Astrocyte (in vitro differentiated cells and primary cell): ENCODE data around the gene C2orf76. TPM values are rescaled to one million over a fixed set of nuclear protein-coding genes. Genes with fewer than 3 reads are reported as not detected.
A peak's percentile ranks its signal among the peaks of the same experiment; 100 is the strongest.

Experiments used
- DNase-seq: peaks from one replicate; pipeline ENCODE4 v3.0.0-alpha.2; 2010; ENCODE audit warnings: low read depth
- FAIRE-seq: peaks from 2 replicates; lab custom pipeline; 2011; peaks lifted over from hg19 to GRCh38; lab: Jason Lieb, UNC
- H2AFZ ChIP-seq: 2 replicates; pipeline ENCODE4 v1.6.0; 2012; ENCODE audit warnings: low read depth, low read length, inconsistent platforms
- H3K27ac ChIP-seq: 2 replicates; pipeline ENCODE4 v1.5.1; 2011; ENCODE audit warnings: low read depth, low read length, inconsistent platforms
- H3K27me3 ChIP-seq: 2 replicates; pipeline ENCODE4 v1.6.0; 2011; ENCODE audit warnings: low read length, inconsistent platforms; ENCODE audit not compliant: insufficient read depth
- H3K36me3 ChIP-seq: 2 replicates; pipeline ENCODE4 v1.5.1; 2011; ENCODE audit warnings: low read length, inconsistent platforms; ENCODE audit not compliant: insufficient read depth
- H3K4me1 ChIP-seq: 2 replicates; pipeline ENCODE4 v1.5.1; 2011; ENCODE audit warnings: low read length, inconsistent platforms; ENCODE audit not compliant: insufficient read depth
- H3K4me2 ChIP-seq: 2 replicates; pipeline ENCODE4 v1.6.0; 2012; ENCODE audit warnings: low read length, inconsistent platforms
- H3K4me3 ChIP-seq: 2 replicates; pipeline ENCODE4 v1.5.1; 2011; ENCODE audit warnings: low read depth, mild to moderate bottlenecking, low read length, inconsistent platforms; ENCODE audit not compliant: insufficient read depth
- H3K79me2 ChIP-seq: 2 replicates; pipeline ENCODE4 v1.6.0; 2012; ENCODE audit warnings: mild to moderate bottlenecking, low read length, inconsistent platforms; ENCODE audit not compliant: insufficient read depth
- H3K9ac ChIP-seq: 2 replicates; pipeline ENCODE4 v1.6.0; 2012; ENCODE audit warnings: mild to moderate bottlenecking, low read length, inconsistent platforms
- H3K9me3 ChIP-seq: 2 replicates; pipeline ENCODE4 v1.5.1; 2012; ENCODE audit warnings: low read depth, mild to moderate bottlenecking, low read length, inconsistent platforms; ENCODE audit not compliant: insufficient read depth
- H4K20me1 ChIP-seq: 2 replicates; pipeline ENCODE4 v1.6.0; 2012; ENCODE audit warnings: low read length, inconsistent platforms; ENCODE audit not compliant: insufficient read depth
- H3K27ac Mint-ChIP-seq: one replicate; pipeline ENCODE4 v1.8.0; 2021; ENCODE audit warnings: mild to moderate bottlenecking, mixed read lengths; ENCODE audit not compliant: unreplicated experiment
- H3K27me3 Mint-ChIP-seq: one replicate; pipeline ENCODE4 v1.8.0; 2021; ENCODE audit warnings: low read depth, mixed read lengths; ENCODE audit not compliant: unreplicated experiment
- H3K36me3 Mint-ChIP-seq: one replicate; pipeline ENCODE4 v1.8.0; 2021; ENCODE audit warnings: low read depth, mixed read lengths; ENCODE audit not compliant: unreplicated experiment
- H3K4me1 Mint-ChIP-seq: one replicate; pipeline ENCODE4 v1.8.0; 2021; ENCODE audit warnings: low read depth, mixed read lengths; ENCODE audit not compliant: unreplicated experiment
- H3K4me3 Mint-ChIP-seq: one replicate; pipeline ENCODE4 v1.8.0; 2021; ENCODE audit warnings: mild to moderate bottlenecking, moderate library complexity, mixed read lengths; ENCODE audit not compliant: unreplicated experiment
- H3K9me3 Mint-ChIP-seq: one replicate; pipeline ENCODE4 v1.8.0; 2021; ENCODE audit warnings: mild to moderate bottlenecking, mixed read lengths; ENCODE audit not compliant: unreplicated experiment
- EZH2 ChIP-seq: IDR thresholded peaks from 2 replicates; pipeline ENCODE4 v1.6.1; 2012; ENCODE audit warnings: mild to moderate bottlenecking, low read length, inconsistent platforms; ENCODE audit not compliant: insufficient read depth
- total RNA-seq: library from RNA; stranded (reverse); gene quantifications from 2 replicates; pipeline ENCODE4 v1.2.1, GENCODE V29; 2021
- TF ChIP-seq, protein P1 (sequence below): IDR thresholded peaks from 2 replicates; pipeline ENCODE4 v1.5.1; 2011; ENCODE audit warnings: low read depth, mild to moderate bottlenecking, inconsistent platforms, low read length, moderate library complexity; ENCODE audit not compliant: insufficient read depth

Gene C2orf76
- total RNA-seq, 1 donor from 2014 or later: 9.2 TPM

DNA sequence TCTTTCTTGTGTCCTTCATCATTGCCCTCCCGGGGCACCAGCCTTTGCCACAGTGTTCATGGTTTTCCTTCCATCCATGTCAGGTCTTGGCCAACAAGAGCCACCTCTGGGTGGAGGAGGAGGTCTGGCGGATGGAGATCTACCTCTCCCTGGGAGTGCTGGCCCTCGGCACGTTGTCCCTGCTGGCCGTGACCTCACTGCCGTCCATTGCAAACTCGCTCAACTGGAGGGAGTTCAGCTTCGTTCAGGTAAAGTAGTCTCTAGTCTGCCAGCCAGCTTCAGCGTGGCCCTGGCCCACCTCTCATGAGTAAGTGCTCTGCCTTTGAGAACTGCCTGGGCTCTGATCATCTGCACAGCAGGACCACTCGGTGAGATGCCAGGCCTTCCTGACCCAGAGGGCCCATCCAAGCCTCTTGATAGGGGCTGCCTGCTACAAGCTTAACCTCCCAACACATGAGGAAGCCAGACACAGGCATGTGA is 112.0 kb downstream of the C2orf76 start:
- H3K27ac Mint-ChIP-seq: peak overlapping the region; percentile 83
- DNase-seq (no peak), FAIRE-seq (no peak)
- no peak overlapping the region for H3K4me3 ChIP-seq
- H3K9ac ChIP-seq: no peak overlapping the region
- H2AFZ ChIP-seq: no peak overlapping the region
- peaks cover 4% of the 10 kb centered on the region for H3K79me2 ChIP-seq
- TF ChIP-seq EZH2: no peak
- H3K27me3 ChIP-seq: no peaks in the 10 kb centered on the region
- no peak overlapping the region for H3K4me3 Mint-ChIP-seq
- no peaks in the 10 kb centered on the region for H3K27me3 Mint-ChIP-seq
- no peak overlapping the region for H3K4me2 ChIP-seq
- H3K4me1 ChIP-seq: peaks cover 55% of the 10 kb centered on the region
- H3K36me3 ChIP-seq: peaks cover 3% of the 10 kb centered on the region
- peaks cover 63% of the 10 kb centered on the region for H3K4me1 Mint-ChIP-seq
- H3K36me3 Mint-ChIP-seq: peaks cover 13% of the 10 kb centered on the region
- H3K27ac ChIP-seq: peak overlapping the region; percentile 72
- no peaks in the 10 kb centered on the region for H3K9me3 ChIP-seq
- H4K20me1 ChIP-seq: no peaks in the 10 kb centered on the region
- H3K9me3 Mint-ChIP-seq: peaks cover 2% of the 10 kb centered on the region

DNA sequence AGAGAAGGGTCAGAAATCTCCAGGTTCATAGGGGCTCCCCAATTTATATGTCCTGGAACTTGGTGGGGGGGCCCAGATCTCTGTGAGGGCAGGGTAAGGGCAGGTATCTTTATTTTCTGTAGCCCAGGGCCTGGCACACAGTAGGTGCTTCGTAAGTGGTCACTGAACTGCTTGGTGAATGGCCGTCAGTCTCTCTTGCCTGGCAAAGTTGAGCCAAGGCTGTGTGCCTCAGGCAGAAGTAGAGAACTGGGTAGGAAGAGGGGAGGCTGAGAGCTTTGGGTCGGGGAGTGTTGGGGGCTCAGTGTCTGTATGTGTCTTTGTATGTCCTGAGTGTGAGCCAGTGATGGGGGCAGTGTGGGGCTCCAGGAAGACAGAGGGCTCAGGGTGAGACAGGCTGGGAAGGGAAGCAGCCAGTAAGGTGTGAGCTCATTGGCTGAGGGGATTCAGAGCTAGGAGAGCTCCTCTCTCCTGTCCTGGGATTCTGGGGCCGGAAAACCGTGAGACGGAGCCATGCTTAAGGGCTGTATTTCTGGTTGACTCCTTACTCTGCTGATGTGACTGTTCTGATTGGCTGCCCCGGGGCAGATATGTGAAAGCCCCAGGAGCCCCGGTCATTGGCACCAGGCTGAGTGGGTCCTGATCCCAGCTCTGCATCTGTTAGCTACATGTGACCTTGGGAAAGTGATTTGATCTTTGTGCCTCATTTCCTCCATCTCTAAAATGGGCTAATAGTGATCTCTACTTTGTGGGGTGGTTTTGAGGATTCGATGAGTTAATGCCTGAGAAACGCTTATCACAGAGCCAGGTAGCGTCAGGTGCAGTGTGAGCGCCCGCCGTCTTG is 112.7 kb downstream of the C2orf76 start:
- FAIRE-seq: no peak

DNA sequence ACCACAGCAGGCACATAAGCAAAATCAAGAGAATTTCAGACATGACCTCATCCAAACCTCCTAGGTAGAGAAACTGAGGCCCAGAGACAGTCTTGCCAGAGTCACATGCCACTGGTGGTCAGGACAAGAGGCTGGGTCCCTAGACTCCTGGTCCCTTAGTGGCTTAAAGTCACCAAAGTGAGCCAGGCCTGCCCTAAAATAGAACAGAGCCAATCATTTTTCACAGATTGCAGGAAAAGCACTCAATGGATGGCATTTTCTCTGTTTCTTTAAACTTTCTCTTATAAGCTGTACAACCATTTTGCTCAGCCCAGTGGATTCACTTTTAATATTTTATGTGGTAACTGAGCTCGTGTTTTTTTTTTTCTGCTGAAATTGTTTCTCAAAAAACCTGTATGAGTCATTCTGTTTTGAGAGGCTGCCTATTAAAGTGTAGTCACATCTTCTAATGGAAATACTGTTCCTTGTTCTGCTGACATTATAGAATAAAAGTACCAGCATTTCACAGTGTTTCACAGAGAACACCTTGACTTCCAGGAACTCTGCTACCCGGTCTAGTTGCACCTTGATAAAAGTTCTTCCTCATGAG is 113.4 kb downstream of the C2orf76 start:
- Mint-ChIP-seq H3K4me3 (peak overlapping the region; percentile 29), H3K36me3 (peaks cover 18% of the 10 kb centered on the region), H3K4me1 (peaks cover 65% of the 10 kb centered on the region), H3K9me3 (peaks cover 2% of the 10 kb centered on the region), H3K27me3 (no peaks in the 10 kb centered on the region), H3K27ac (peak overlapping the region; percentile 83)
- Histone ChIP-seq H3K79me2 (peaks cover 7% of the 10 kb centered on the region), H3K36me3 (peaks cover 3% of the 10 kb centered on the region), H3K4me1 (peaks cover 61% of the 10 kb centered on the region), H2AFZ (no peak overlapping the region), H4K20me1 (no peaks in the 10 kb centered on the region), H3K27me3 (no peaks in the 10 kb centered on the region), H3K27ac (peak overlapping the region; percentile 98), H3K4me2 (peak overlapping the region; percentile 70), H3K4me3 (no peak overlapping the region), H3K9ac (peak overlapping the region; percentile 78), H3K9me3 (no peaks in the 10 kb centered on the region)
- no peak for FAIRE-seq
- TF ChIP-seq, protein P1, sequence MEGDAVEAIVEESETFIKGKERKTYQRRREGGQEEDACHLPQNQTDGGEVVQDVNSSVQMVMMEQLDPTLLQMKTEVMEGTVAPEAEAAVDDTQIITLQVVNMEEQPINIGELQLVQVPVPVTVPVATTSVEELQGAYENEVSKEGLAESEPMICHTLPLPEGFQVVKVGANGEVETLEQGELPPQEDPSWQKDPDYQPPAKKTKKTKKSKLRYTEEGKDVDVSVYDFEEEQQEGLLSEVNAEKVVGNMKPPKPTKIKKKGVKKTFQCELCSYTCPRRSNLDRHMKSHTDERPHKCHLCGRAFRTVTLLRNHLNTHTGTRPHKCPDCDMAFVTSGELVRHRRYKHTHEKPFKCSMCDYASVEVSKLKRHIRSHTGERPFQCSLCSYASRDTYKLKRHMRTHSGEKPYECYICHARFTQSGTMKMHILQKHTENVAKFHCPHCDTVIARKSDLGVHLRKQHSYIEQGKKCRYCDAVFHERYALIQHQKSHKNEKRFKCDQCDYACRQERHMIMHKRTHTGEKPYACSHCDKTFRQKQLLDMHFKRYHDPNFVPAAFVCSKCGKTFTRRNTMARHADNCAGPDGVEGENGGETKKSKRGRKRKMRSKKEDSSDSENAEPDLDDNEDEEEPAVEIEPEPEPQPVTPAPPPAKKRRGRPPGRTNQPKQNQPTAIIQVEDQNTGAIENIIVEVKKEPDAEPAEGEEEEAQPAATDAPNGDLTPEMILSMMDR: no peak
- TF ChIP-seq EZH2: no peak
- peak; percentile 57 for DNase-seq

More for the DNA sequence above, 112.7 kb downstream of the C2orf76 start:
- no peak for DNase-seq
- Histone ChIP-seq H3K79me2 (peaks cover 4% of the 10 kb centered on the region), H3K4me1 (peaks cover 53% of the 10 kb centered on the region), H3K9ac (peak overlapping the region; percentile 78), H3K9me3 (no peaks in the 10 kb centered on the region), H2AFZ (no peak overlapping the region), H3K4me3 (no peak overlapping the region), H3K27ac (peak overlapping the region; percentile 98), H3K27me3 (no peaks in the 10 kb centered on the region), H3K36me3 (peaks cover 3% of the 10 kb centered on the region), H3K4me2 (peak overlapping the region; percentile 70), H4K20me1 (no peaks in the 10 kb centered on the region)
- Mint-ChIP-seq H3K9me3 (peaks cover 2% of the 10 kb centered on the region), H3K27me3 (no peaks in the 10 kb centered on the region), H3K4me1 (peaks cover 58% of the 10 kb centered on the region), H3K36me3 (peaks cover 13% of the 10 kb centered on the region), H3K4me3 (no peak overlapping the region), H3K27ac (peak overlapping the region; percentile 83)
- no peak for TF ChIP-seq EZH2
- TF ChIP-seq, protein P1: no peak
